GM03348 (cell line): Measurements from ENCODE around the gene SH2D2A.

Source experiments
- DNase-seq: peaks from one replicate; pipeline ENCODE4 v3.0.0; 2012; ENCODE audit warnings: low spot score

SH2D2A gene

GRCh38 chr1:156847591-156848460, 31.2 kb upstream of the SH2D2A start:
- DNase-seq, result no peak

GRCh38 chr1:156846643-156847042, 30.0 kb upstream of the SH2D2A start:
- DNase-seq, result no peak

GRCh38 chr1:156845953-156846545, 29.4 kb upstream of the SH2D2A start:
- no peak for DNase-seq

DNA sequence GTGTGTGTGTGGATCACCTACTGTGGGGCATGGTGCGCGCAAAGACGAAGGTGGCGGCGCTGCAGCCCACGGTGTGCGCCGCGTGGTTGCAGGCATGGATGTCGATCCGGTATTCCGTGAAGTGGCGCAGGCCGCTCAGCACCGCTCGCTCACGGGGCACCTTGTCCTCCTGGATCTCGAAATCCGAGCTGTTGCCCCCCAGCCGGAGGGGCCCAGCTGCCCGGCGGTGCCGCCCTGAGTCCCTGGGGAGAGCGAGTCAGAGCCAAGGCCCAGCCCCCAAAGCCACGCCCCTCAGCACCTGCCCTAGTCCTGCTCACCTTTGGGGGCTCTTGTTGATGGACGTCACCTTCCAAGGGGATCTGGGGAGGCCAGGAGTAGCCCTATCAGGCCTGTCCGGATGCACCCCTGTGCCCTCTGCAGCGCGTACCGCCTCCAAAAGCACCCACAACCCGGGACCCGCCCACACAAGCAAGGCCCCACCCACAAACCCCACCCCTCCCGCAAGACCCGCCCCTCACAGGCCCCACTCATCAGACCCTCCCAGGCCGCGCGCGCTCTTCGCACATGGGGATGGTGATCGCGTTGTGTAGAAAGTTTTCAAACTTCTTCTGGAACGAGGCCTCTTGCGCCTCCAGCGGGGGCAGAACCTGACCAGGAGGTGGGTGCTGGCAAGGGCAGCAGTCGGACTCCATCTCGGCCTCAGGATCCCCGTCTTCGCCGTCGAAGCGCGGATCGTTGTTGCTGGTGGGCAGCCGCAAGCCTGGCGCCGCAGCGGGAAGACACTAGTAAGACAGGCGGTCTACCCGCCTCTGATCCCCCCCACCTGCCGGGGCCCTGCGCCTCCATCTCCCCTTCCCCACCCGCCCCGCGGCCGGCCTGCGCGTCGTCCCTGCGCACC, 28.7 kb upstream of the SH2D2A start:
- peak; percentile 37 for DNase-seq

DNA sequence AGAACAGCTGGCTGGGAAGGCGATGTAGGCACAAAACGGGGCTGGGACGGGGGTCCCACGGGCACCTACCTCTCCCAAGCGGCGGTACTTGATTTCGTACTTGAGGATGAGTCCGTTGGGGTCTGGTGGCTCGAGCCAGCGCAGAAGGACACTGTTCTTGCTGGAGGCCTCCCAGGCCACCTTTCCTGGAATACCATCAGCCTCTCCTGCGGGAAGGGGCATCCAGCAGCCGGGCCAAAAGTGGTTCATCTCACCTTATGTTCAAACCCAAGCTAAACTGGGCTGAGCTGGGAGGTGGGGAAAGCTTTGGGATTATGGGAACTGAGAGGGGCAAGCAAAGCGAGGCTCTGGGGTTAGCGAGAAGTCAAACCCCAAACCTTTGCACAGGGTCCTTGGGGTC, 28.0 kb upstream of the SH2D2A start:
- no peak for DNase-seq

DNA sequence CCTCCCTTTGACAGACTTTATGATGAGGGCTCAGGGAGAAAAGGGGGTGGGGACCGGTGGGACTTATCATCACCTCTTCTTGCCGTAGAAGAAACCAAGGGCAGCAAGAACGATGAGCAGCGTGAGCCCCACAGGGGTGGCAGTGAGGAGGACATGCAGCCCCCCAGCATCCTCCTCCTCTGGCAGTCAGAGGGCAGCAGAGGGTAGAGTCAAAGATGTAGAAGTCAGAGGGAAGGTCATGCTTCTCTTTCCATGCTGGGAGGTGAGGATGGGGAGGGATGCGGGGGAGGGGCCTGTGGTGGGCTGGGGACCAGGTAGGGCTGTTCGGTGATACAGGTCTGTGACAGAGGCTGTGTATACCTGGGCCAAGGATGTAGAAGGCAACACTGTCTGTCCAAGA, 27.5 kb upstream of the SH2D2A start:
- DNase-seq, result no peak

DNA sequence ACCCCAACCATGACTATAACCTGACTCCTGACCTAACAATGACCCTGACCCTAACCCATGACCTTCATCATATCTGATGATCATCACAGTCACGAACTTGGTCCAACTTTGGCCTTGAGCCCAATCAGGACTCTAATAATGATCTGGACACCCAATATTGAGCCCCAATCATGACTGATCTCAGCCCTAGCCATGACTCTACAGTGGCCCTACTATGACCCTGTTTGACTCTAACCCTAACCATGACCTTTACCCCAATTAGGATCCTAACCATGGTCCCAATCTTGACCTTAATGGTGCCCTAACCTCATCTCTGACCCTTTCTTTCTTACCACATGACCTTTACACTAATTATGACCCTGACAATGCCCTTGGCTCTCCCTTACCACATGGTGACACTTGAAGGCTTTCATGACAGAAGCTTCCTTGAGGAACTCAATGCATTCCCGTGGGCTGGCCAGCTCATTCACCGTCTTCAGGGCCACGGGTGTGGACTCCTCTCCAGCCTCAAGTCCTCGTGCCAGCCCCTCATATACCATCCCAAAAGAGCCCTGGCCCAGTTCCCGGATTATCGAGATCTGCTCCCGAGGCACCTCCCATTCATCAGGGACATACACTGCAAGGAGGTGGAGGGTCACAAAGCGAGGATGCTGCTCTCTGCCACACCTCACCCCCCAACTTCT, 26.1 kb upstream of the SH2D2A start:
- DNase-seq, result no peak

- DNase-seq, result no peak
These were observed 24.7 kb upstream of the SH2D2A start for GRCh38 chr1:156841295-156841855.

- no peak for DNase-seq
These were observed 24.2 kb upstream of the SH2D2A start for GRCh38 chr1:156840898-156841279.

DNA sequence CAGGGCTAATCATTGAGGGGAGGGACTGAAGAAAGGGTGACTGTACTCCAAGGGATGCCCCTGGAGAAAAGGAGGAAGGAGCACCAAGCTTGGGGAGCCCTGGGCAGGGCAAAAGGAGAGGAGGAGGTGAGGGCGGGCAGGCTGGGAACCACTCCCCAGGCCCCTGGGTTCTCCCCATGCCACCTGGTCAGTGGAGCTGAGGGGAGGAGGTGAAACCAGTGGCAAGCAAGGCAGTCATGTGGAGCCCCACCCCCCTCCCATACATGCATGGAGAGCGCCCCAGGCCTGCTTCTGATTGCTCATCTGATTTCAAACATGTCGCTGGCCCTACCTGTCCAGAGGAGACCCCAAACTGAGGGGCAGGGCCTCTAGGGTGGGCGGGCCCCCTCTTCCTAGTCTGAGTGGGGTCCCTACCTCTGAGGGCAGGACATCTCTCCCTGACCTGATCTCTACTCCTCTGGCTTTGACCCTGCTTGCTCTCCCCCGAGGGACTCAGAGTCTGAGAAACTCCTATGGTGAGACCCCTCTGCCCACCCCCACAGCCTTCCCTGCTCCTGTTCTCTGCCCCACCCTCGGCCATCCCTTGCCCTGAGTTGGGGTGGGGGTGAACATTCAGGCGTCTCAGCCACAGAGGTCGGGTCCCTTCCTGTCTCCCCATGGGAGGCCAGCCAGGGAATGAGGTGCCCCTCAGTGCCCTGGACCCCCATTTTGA, 23.7 kb upstream of the SH2D2A start:
- DNase-seq, result no peak

GRCh38 chr1:156839426-156840109, 22.9 kb upstream of the SH2D2A start:
- no peak for DNase-seq

GRCh38 chr1:156838972-156839371, 22.3 kb upstream of the SH2D2A start:
- DNase-seq, result peak; percentile 82

- DNase-seq, result no peak
These were observed 20.2 kb upstream of the SH2D2A start for GRCh38 chr1:156836892-156837291.

DNA sequence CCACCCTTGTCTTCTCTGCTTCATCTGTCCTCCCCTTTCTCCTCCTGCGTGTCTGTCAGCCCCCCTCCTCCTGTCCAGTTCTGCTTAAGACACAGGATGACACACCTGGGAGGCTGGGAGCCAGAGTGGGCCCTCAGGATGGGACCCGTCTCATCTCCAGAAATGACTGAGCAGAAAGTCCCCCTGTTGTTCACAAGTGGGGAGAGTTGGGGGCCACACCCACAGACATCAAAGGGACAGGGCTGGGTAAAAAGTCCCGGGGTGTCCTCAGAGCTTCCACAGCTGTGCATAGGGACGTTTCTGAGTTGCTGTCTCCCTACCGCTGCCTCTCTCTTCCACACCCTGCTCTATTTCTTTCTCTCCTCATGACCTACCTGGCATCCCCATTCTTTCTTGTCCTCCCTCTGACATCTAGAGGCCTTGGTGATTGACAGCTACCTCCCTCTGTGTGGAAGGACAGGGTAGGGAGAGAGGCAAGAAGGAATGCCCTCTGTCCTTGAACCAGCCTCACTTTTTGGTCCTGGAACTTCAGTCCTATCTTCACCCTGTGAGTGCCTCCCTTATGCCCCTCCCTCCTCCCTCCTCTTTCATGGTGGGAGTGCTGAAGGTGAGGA, 19.5 kb upstream of the SH2D2A start:
- no peak for DNase-seq

GRCh38 chr1:156834322-156834721, 17.7 kb upstream of the SH2D2A start:
- no peak for DNase-seq

GRCh38 chr1:156833603-156834002, 17.0 kb upstream of the SH2D2A start:
- DNase-seq, result no peak

GRCh38 chr1:156832434-156832833, 15.8 kb upstream of the SH2D2A start:
- no peak for DNase-seq

- no peak for DNase-seq
These were observed 11.9 kb upstream of the SH2D2A start for GRCh38 chr1:156828400-156829124.

DNA sequence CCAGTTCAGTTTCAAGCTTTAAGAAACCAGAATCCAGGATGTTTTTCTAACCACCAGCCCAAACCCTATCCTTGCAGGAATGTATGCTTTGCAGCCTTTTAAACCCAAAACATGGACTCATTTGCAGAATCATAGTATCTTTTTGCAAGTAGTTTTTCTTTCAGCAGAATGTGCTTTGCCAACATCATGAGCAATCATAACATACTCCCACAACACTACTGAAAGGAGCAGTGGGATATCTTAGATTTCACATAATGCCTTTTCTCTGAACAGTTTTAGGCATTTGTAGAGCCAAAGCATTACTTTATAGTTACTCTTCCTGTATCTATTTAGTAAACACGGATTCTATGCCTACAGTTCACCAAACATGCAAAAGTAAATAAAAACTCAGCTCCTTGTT, 10.0 kb upstream of the SH2D2A start:
- peak; percentile 48 for DNase-seq
